ENCODE results near the gene PDPK1. TPM values are rescaled to one million over a fixed set of nuclear protein-coding genes. Genes with fewer than 3 reads are reported as not detected.
"Not testable (repeated sequence)": the region's sequence is repeated elsewhere in the genome, so short reads cannot be mapped to it uniquely, and the experiment has no call there.

Gene PDPK1
- total RNA-seq, 1 donor from 2014 or later: 13.9 TPM

- no peaks in the 10 kb centered on the region for H3K9me3 ChIP-seq (ENCODE audit: low read depth)
- H3K4me1 ChIP-seq: no peaks in the 10 kb centered on the region
- H3K27ac ChIP-seq: peak overlapping the region; percentile 33
- peak; percentile 97 for DNase-seq (ENCODE audit: low spot score)
- peak overlapping the region; percentile 86 for H2AFZ ChIP-seq (replicated peaks)
- H4K20me1 ChIP-seq (ENCODE audit: low read depth): no peaks in the 10 kb centered on the region
- TF ChIP-seq EZH2phosphoT487 (IDR thresholded peaks at IDR 0.05): no peak
- Mint-ChIP-seq H3K27ac (peak overlapping the region; percentile 96), H3K4me3 (peak overlapping the region; percentile 97), H3K9me3 (no peaks in the 10 kb centered on the region), H3K36me3 (peaks cover 4% of the 10 kb centered on the region), H3K4me1 (peaks cover 11% of the 10 kb centered on the region), H3K27me3 (ENCODE audit: insufficient read depth, low read depth) (peaks cover 2% of the 10 kb centered on the region)
- peak overlapping the region; percentile 94 for H3K4me3 ChIP-seq
- no peaks in the 10 kb centered on the region for H3K27me3 ChIP-seq
- peak overlapping the region; percentile 85 for H3K4me2 ChIP-seq
- peak overlapping the region; percentile 92 for H3K9ac ChIP-seq
- peaks cover 4% of the 10 kb centered on the region for H3F3A ChIP-seq (ENCODE audit: low read depth)
- peaks cover 35% of the 10 kb centered on the region for H3K79me2 ChIP-seq (ENCODE audit: low read depth)
- H3K36me3 ChIP-seq: no peaks in the 10 kb centered on the region
These were observed 65.6 kb downstream of the PDPK1 start for GRCh38 chr16:2603165-2604015.

GRCh38 chr16:2604016-2604369, 66.2 kb downstream of the PDPK1 start:
- Mint-ChIP-seq H3K27ac (peak overlapping the region; percentile 74), H3K4me3 (peak overlapping the region; percentile 97), H3K4me1 (peaks cover 11% of the 10 kb centered on the region)
- H3K9me3 ChIP-seq (ENCODE audit: low read depth); H3K27me3 Mint-ChIP-seq (ENCODE audit: insufficient read depth, low read depth); H4K20me1 ChIP-seq (ENCODE audit: low read depth); H3K27me3 ChIP-seq; H3K36me3 Mint-ChIP-seq; H3K4me1 ChIP-seq; H3K9me3 Mint-ChIP-seq; H3K36me3 ChIP-seq; DNase-seq (ENCODE audit: low spot score); H3K27ac ChIP-seq; H3F3A ChIP-seq (ENCODE audit: low read depth): not testable (repeated sequence)
- H3K9ac ChIP-seq: peak overlapping the region; percentile 92
- peaks cover 35% of the 10 kb centered on the region for H3K79me2 ChIP-seq (ENCODE audit: low read depth)
- H3K4me3 ChIP-seq: peak overlapping the region; percentile 94
- peak overlapping the region; percentile 65 for H2AFZ ChIP-seq (replicated peaks)
- H3K4me2 ChIP-seq: peak overlapping the region; percentile 85

DNA sequence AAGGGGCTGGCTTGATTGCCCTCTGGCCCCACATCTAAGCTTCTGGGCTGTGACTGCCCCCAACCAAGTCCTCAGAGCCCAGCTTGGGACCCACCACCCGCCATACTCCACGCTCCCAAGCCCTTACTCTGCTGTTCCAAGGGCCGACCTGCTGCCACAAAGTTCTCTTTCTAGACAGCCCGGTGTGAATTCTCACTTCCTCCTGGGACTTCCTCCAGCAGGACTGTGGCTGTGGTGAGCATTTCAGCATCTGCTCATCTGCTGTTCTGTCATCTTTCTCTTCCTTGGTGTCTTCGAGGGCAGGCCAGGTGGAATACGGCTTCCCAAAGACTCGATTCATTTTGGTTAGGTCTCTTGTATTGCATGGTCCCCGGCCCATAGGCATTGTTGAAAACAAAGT, 69.0 kb downstream of the PDPK1 start:
- not testable (repeated sequence) for H3K27ac Mint-ChIP-seq; H4K20me1 ChIP-seq (ENCODE audit: low read depth); H3K9ac ChIP-seq; DNase-seq (ENCODE audit: low spot score); H3K27me3 Mint-ChIP-seq (ENCODE audit: insufficient read depth, low read depth); H3K27ac ChIP-seq; H3K4me3 ChIP-seq; H2AFZ ChIP-seq (replicated peaks); H3K36me3 ChIP-seq; H3K4me1 ChIP-seq; H3F3A ChIP-seq (ENCODE audit: low read depth); H3K9me3 ChIP-seq (ENCODE audit: low read depth); H3K4me2 ChIP-seq; H3K36me3 Mint-ChIP-seq; H3K9me3 Mint-ChIP-seq; H3K27me3 ChIP-seq; H3K4me3 Mint-ChIP-seq
- peaks cover 11% of the 10 kb centered on the region for H3K4me1 Mint-ChIP-seq
- H3K79me2 ChIP-seq (ENCODE audit: low read depth): peaks cover 51% of the 10 kb centered on the region

- peaks cover 42% of the 10 kb centered on the region for H3K79me2 ChIP-seq (ENCODE audit: low read depth)
- not testable (repeated sequence) for H3K4me1 ChIP-seq; H3K4me3 ChIP-seq; H3K4me1 Mint-ChIP-seq; H3K9me3 ChIP-seq (ENCODE audit: low read depth); H3K9ac ChIP-seq; H3K27me3 Mint-ChIP-seq (ENCODE audit: insufficient read depth, low read depth); H4K20me1 ChIP-seq (ENCODE audit: low read depth); H3K27ac Mint-ChIP-seq; H3K4me3 Mint-ChIP-seq; H3K9me3 Mint-ChIP-seq; H2AFZ ChIP-seq (replicated peaks); H3K36me3 Mint-ChIP-seq; H3K27me3 ChIP-seq; H3K36me3 ChIP-seq; H3F3A ChIP-seq (ENCODE audit: low read depth); H3K27ac ChIP-seq; H3K4me2 ChIP-seq; DNase-seq (ENCODE audit: low spot score)
These were observed 71.5 kb downstream of the PDPK1 start for GRCh38 chr16:2609345-2609744.

GRCh38 chr16:2609827-2610470, 72.1 kb downstream of the PDPK1 start:
- Histone ChIP-seq H3K4me2 (no peak overlapping the region), H3K9ac (no peak overlapping the region), H3K79me2 (ENCODE audit: low read depth) (peaks cover 37% of the 10 kb centered on the region), H2AFZ (replicated peaks) (no peak overlapping the region), H3K27ac (no peak overlapping the region), H3K9me3 (ENCODE audit: low read depth) (no peaks in the 10 kb centered on the region), H3K36me3 (no peaks in the 10 kb centered on the region), H3K4me3 (no peak overlapping the region), H3K27me3 (no peaks in the 10 kb centered on the region), H3K4me1 (no peaks in the 10 kb centered on the region), H4K20me1 (ENCODE audit: low read depth) (peaks cover 9% of the 10 kb centered on the region), H3F3A (ENCODE audit: low read depth) (no peaks in the 10 kb centered on the region)
- H3K27ac Mint-ChIP-seq: no peak overlapping the region
- no peak for TF ChIP-seq EZH2 (IDR thresholded peaks at IDR 0.05)
- TF ChIP-seq, protein P1, sequence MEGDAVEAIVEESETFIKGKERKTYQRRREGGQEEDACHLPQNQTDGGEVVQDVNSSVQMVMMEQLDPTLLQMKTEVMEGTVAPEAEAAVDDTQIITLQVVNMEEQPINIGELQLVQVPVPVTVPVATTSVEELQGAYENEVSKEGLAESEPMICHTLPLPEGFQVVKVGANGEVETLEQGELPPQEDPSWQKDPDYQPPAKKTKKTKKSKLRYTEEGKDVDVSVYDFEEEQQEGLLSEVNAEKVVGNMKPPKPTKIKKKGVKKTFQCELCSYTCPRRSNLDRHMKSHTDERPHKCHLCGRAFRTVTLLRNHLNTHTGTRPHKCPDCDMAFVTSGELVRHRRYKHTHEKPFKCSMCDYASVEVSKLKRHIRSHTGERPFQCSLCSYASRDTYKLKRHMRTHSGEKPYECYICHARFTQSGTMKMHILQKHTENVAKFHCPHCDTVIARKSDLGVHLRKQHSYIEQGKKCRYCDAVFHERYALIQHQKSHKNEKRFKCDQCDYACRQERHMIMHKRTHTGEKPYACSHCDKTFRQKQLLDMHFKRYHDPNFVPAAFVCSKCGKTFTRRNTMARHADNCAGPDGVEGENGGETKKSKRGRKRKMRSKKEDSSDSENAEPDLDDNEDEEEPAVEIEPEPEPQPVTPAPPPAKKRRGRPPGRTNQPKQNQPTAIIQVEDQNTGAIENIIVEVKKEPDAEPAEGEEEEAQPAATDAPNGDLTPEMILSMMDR (IDR thresholded peaks at IDR 0.05): no peak
- H3K27me3 Mint-ChIP-seq (ENCODE audit: insufficient read depth, low read depth): no peaks in the 10 kb centered on the region
- no peaks in the 10 kb centered on the region for H3K9me3 Mint-ChIP-seq
- peaks cover 3% of the 10 kb centered on the region for H3K4me1 Mint-ChIP-seq
- no peak for DNase-seq (ENCODE audit: low spot score)
- no peak overlapping the region for H3K4me3 Mint-ChIP-seq
- H3K36me3 Mint-ChIP-seq: peaks cover 5% of the 10 kb centered on the region
